Ovary (tissue), 9 donors: ENCODE measurements around the gene TIMM50. TPM values are rescaled to one million over a fixed set of nuclear protein-coding genes. Genes with fewer than 3 reads are reported as not detected.

Experiments used
- DNase-seq, 5 donors: peaks; one replicate each; pipeline ENCODE4 v3.0.0-alpha.2; 2019 to 2020
- H3K27ac ChIP-seq, 2 donors: fragments of 200-600 bp; one replicate each; pipeline versions ENCODE4 v1.5.1 to v1.8.0; 2019 to 2022
- H3K27me3 ChIP-seq: fragments of 200-600 bp; one replicate; pipeline ENCODE4 v1.8.0; 2022
- H3K36me3 ChIP-seq: fragments of 200-600 bp; sonication (generic); one replicate; pipeline ENCODE4 v1.5.1; 2019
- H3K4me1 ChIP-seq: one replicate; pipeline ENCODE4 v1.8.1; 2013; ENCODE audit warnings: mild to moderate bottlenecking, moderate library complexity; ENCODE audit not compliant: insufficient read depth
- H3K4me3 ChIP-seq: fragments of 200-600 bp; sonication (generic); one replicate; pipeline ENCODE4 v1.5.1; 2017
- H3K9me3 ChIP-seq, 2 donors: fragments of 200-600 bp in 1 of 2; sonication (generic) in 1 of 2; one replicate each; pipeline versions ENCODE4 v1.5.1 to v1.8.1; 2013 to 2019; ENCODE audit warnings: mild to moderate bottlenecking in 1 of 2, moderate library complexity in 1 of 2
- CTCF ChIP-seq, 3 donors: fragments of 450-650 bp in 2 of 3; fragments of 200-600 bp in 1 of 3; IDR thresholded peaks; one replicate each; pipeline versions ENCODE4 v1.5.1 to v1.8.0; 2016 to 2022; ENCODE audit warnings: antibody characterized with exemption in 3 of 3, mild to moderate bottlenecking in 1 of 3
- EP300 ChIP-seq: sonication (generic); formaldehyde crosslinking; IDR thresholded peaks from one replicate; pipeline ENCODE4 v1.6.1; 2017; ENCODE audit warnings: antibody characterized with exemption
- POLR2A ChIP-seq: fragments of 450-650 bp; IDR thresholded peaks from one replicate; pipeline ENCODE4 v1.6.1; 2017; ENCODE audit warnings: antibody characterized with exemption, mild to moderate bottlenecking, moderate library complexity
- WGBS, 3 donors: extraction: QIAGEN DNeasy Blood & Tissue Kit in 1 of 3; methylation state at CpG; one replicate each; pipeline versions ENCODE4 v1.1.5 to v1.1.7; 2013 to 2017; 5-methylcytosine and 5-hydroxymethylcytosine counted together
- intact Hi-C, 4 donors: fragments of 100-400 bp; cut with DNase I; formaldehyde crosslinking; loops; one replicate each; pipeline versions ENCODE4 v1.11.0 to v1.15.1; 2022 to 2023
- polyA plus RNA-seq, 2 donors: library from polyadenylated mRNA; stranded (reverse); fragments of 200-250 nt in 1 of 2; fragments of 350-450 nt in 1 of 2; fragmentation: Illumina TruSeq in 1 of 2; extraction: RNeasy Lipid Tissue Mini Kit (QIAGEN cat#74804) in 1 of 2; gene quantifications; one replicate each; pipeline ENCODE4 v1.2.3, GENCODE V29; 2013 to 2014
- total RNA-seq, 7 donors: library from RNA; depleted of rRNA in 2 of 7; stranded (reverse); fragments of >200 nt in 2 of 7; fragmentation: NEBNext Ultra II Directional in 3 of 7; extraction: Animal tissue kit (Norgen Biotek cat#: 25700) in 3 of 7; gene quantifications; one replicate each; pipeline versions ENCODE4 v1.1.0 to v1.2.4, GENCODE V29; 2016 to 2023
- donor health status: DM: no; HTN: no; CAD: no; lungs with moderate emphysema.
- donor health status: DM: no; HTN: no; CAD: no.
- donor health status: Bipolar disorder and iron deficiency.
- donor health status: DM: yes; HTN: yes; CAD: no.
- donor health status: DM: no; HTN: no; CAD: no.
- donor health status: DM: yes; HTN: yes; CAD: no.

The TIMM50 gene
- total and polyA plus RNA-seq, 9 donors = 31.5 to 59.9 (median 50.1) TPM

DNA sequence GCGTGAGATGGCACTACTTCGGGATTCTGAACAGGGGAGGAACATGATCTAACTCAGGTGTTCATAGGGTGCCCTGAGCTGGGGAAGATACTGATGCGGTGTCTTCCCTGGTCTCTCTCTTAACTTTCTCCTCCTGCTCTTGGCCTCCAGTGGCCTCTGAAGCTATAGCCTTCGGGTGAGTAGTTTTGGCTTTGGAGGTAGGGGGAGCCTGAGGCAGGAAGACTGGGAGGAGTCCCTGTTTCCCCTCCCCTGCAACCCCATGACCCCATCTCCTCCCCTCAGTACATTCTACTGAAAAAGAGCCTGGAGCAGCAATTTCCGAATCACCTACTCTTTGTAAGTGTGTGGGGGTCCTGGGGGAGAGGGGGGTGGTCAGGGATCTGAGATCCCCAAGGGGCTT lies 37.8 kb downstream of the TIMM50 start:
- H3K9me3 ChIP-seq = no peaks in the 10 kb centered on the region
- no peak overlapping the region for H3K27ac ChIP-seq
- DNase-seq = no peak
- 54 to 70% (median 65%) methylated on average over 5 of the region's 5 CpGs for WGBS, 3 donors
- H3K36me3 ChIP-seq = no peaks in the 10 kb centered on the region
- peaks cover 5% of the 10 kb centered on the region for H3K4me1 ChIP-seq
- intact Hi-C loops = no loop called here
- H3K27me3 ChIP-seq = no peaks in the 10 kb centered on the region
- TF ChIP-seq EP300 (no peak), CTCF (IDR thresholded peaks at IDR 0.05) (no peak), POLR2A (no peak)
- H3K4me3 ChIP-seq = no peak overlapping the region

GRCh38 chr19:39518975-39519374 lies 38.3 kb downstream of the TIMM50 start:
- no peak for TF ChIP-seq CTCF (IDR thresholded peaks at IDR 0.05)
- H3K27ac ChIP-seq = no peak overlapping the region
- no peaks in the 10 kb centered on the region for H3K27me3 ChIP-seq
- intact Hi-C loops = no loop called here
- H3K4me1 ChIP-seq = peaks cover 5% of the 10 kb centered on the region
- H3K36me3 ChIP-seq = no peaks in the 10 kb centered on the region
- no peak for DNase-seq
- WGBS, 3 donors = 58 to 77% (median 72%) methylated on average over 9 of the region's 9 CpGs
- no peak overlapping the region for H3K4me3 ChIP-seq
- no peaks in the 10 kb centered on the region for H3K9me3 ChIP-seq

DNA sequence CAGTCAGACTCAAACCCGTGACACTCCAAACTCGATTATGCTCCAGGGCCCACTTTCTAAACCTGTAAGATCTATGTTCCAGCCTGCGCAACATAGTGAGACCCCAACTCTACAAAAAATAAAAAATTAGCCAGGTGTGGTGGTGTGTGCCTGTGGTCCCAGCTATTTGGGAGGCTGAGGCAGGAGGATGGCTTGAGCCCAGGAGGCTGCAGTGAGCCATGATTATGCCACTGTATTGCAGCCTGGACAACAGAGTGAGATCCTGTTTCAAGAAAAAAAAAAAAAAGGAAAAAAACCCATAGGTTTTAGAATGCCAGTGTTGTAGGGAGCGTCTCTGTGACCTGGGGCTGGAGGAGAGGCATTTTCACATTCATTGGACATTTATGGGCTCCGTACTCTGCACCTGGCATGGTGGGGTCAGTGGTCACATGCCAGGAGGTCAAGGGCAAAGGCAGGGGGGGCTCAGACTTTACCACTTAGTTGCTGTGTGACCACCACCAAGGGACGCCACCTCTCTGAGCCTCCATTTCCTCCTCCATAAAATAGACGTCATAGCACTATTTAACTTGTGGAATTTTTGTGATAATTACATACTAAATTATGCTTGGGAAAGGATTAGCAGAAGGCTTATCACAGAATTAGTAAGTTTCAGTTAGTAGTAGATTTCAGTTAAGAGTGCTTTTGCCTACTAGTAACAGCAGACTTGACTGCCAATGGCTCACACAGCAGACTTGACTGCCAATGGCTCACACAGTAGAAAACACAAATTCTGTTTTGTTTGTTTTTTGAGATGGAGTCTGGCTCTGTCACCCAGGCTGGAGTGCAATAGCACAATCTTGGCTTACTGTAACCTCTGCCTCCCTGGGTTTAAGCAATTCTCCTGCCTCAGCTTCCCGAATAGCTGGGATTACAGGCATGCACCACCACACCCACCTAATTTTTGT lies 40.2 kb downstream of the TIMM50 start:
- no peak for DNase-seq
- Histone ChIP-seq H3K27ac (no peak overlapping the region), H3K36me3 (no peaks in the 10 kb centered on the region), H3K9me3 (no peaks in the 10 kb centered on the region), H3K27me3 (no peaks in the 10 kb centered on the region), H3K4me3 (no peak overlapping the region), H3K4me1 (no peaks in the 10 kb centered on the region)
- 80 to 83% (median 82%) methylated on average over 8 of the region's 8 CpGs for WGBS, 3 donors
- TF ChIP-seq POLR2A (no peak), CTCF (IDR thresholded peaks at IDR 0.05) (no peak), EP300 (no peak)
- intact Hi-C loops = no loop called here

GRCh38 chr19:39524495-39524894 lies 43.9 kb downstream of the TIMM50 start:
- no peaks in the 10 kb centered on the region for H3K36me3 ChIP-seq
- no peak overlapping the region for H3K27ac ChIP-seq
- TF ChIP-seq CTCF (IDR thresholded peaks at IDR 0.05) (no peak), POLR2A (no peak), EP300 (no peak)
- H3K4me3 ChIP-seq = no peak overlapping the region
- no peaks in the 10 kb centered on the region for H3K27me3 ChIP-seq
- no peaks in the 10 kb centered on the region for H3K9me3 ChIP-seq
- no peak for DNase-seq
- intact Hi-C loops = loop anchor here in 1 of 4 donors (2.0 kb wide), 1 partner anchor 22 kb away; no protein-coding TSS in a partner anchor
- 84 to 90% (median 89%) methylated on average over 8 of the region's 8 CpGs for WGBS, 3 donors
- H3K4me1 ChIP-seq = no peaks in the 10 kb centered on the region
